OCI-LY7 (cell line): ENCODE data around the gene PRKAG2.

ENCODE experiments used
- EZH2phosphoT487 ChIP-seq: fragments of 200-600 bp; sonication (generic); IDR thresholded peaks from 2 replicates; pipeline ENCODE4 v1.6.1; 2018; ENCODE audit warnings: low read depth, borderline replicate concordance, mild to moderate bottlenecking, mixed run types, antibody characterized with exemption, low read length, moderate library complexity, mixed read lengths
- TF ChIP-seq, protein P1 (sequence below): fragments of 200-600 bp; sonication (generic); conservative IDR thresholded peaks from 2 replicates; pipeline ENCODE4 v1.5.1; 2014; ENCODE audit warnings: mild to moderate bottlenecking, antibody characterized with exemption, low read length, moderate library complexity, mixed read lengths

DNA sequence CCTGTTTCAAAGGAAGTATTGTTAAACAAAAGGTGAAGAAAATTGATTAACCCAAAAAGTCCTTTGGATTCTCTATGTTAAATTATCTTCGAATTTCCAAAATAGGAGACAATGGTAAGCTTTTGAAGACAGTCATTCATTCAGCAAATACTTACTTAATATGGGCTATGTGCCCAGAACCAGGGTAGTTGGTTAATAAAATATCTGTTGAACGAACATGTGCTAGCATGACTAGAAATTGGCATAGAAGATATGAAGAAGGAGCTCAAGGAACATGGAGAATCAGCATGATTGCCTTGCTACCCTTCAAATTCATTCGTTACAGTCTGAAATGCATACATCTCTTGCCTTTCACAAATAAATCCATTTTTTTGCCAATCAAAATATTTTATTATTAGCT, 234.2 kb downstream of the PRKAG2 start:
- no peak for TF ChIP-seq EZH2phosphoT487
- TF ChIP-seq, protein P1, sequence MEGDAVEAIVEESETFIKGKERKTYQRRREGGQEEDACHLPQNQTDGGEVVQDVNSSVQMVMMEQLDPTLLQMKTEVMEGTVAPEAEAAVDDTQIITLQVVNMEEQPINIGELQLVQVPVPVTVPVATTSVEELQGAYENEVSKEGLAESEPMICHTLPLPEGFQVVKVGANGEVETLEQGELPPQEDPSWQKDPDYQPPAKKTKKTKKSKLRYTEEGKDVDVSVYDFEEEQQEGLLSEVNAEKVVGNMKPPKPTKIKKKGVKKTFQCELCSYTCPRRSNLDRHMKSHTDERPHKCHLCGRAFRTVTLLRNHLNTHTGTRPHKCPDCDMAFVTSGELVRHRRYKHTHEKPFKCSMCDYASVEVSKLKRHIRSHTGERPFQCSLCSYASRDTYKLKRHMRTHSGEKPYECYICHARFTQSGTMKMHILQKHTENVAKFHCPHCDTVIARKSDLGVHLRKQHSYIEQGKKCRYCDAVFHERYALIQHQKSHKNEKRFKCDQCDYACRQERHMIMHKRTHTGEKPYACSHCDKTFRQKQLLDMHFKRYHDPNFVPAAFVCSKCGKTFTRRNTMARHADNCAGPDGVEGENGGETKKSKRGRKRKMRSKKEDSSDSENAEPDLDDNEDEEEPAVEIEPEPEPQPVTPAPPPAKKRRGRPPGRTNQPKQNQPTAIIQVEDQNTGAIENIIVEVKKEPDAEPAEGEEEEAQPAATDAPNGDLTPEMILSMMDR: no peak
